ENCODE data around the gene TRAPPC2L. TPM values are rescaled to one million over a fixed set of nuclear protein-coding genes. Genes with fewer than 3 reads are reported as not detected.
"Not testable (repeated sequence)": the region's sequence is repeated elsewhere in the genome, so short reads cannot be mapped to it uniquely, and the experiment has no call there.

Gene TRAPPC2L
- polyA plus RNA-seq, 1 donor, result 73.7 TPM

DNA sequence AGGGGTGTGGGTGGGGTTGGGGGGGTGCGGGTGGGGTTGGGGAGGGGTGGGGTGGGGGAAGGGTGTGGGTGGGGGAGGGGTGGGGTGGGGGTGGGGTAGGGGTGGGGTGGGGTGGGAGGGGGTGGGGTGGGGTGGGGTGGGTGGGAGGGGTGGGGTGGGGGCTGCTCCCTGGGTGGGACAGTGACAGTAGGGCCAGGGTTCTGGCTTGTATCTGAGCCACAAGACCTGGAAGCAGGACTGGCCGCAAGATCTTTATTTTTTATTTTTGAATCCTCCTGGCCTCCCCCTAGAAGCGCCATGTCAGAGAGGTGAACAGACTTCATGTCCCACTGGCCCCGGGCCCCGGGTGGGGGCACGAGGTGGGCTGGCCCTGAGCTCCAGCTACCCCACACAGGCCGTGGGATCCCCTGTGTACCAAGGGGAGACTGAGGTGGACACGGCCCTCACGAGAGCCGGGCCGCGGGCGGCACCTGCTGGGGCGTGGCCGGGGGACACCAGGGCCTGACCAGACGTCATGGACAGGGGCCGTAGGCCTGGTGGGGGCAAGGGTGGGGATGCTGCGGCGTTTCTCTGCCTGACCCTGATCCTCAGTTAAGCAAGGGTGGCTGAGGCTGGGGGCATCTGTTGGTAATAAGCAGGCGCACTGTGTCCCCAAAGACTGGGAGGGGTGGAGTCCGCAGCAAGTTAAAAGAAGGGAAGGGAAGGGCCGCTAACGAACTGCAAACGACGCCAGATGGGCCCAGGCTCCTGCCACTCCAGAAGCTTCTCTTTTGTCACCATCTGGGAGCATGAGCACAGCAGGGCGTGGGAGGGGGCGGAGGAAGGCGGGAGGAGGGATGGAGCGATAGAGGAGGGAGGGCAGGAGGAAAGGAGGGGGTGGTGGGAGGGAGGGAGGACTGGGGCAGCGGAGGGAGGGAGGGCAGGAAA lies 31.8 kb downstream of the TRAPPC2L start:
- no peak for DNase-seq

DNA sequence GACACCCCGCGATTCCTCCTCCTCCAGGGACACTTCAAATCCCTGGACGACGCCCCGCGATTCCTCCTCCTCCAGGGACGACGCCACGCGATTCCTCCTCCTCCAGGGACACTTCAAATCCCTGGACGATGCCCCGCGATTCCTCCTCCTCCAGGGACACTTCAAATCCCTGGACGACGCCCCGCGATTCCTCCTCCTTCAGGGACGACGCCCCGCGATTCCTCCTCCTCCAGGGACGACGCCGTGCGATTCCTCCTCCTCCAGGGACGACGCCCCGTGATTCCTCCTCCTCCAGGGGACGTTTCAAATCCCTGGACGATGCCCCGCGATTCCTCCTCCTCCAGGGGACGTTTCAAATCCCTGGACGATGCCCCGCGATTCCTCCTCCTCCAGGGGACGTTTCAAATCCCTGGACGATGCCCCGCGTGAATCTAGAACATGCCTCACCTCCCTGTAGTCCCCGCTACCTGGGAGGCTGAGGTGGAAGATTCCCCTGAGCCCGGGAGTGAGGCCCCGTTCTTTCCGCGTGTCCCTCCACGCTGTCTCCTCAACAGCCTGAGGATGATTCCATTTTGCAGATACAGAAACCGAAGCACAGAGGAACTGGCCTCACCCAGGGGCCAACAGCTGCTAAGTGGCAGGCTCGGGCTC lies 32.9 kb downstream of the TRAPPC2L start:
- not testable (repeated sequence) for DNase-seq

DNA sequence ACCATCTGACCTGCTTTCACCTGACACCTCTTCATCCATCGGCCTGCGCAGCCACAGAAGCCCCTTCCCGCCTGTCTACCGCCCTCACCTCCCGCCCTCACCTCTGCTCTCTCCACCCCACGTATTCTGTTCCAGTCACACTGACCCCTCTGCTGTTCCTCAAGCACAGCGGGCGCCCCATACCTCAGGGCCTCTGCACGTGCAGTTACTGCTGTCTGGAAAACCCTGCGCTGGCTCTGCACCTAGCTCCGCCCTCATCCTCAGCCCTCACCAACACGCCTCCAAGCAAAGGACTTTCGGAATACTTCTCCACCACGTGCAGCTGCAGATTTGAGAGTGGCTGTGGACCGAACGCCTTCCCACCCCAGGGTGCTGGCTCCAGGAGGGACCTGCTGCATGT lies 34.2 kb downstream of the TRAPPC2L start:
- no peak for DNase-seq

DNA sequence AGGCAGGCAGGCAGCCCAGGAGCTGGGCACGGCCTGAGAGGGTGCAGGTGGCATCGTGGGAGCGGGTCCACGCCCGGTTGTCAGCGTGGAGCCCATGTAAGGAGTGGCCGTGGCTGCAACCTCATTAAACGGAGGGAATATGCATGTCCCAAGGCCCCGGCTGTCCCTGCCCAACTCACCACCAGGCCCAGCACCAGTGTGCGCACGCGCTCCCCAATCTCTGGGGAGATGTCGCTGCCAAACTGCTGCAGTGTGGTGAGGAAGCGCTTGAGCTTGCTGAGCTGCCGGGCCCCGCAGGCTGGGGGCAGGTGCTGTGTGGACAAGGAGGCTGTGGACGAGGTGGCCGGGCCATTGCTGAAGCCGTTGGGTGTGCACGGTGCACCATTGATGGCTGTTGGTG lies 35.1 kb downstream of the TRAPPC2L start:
- no peak for DNase-seq

DNA sequence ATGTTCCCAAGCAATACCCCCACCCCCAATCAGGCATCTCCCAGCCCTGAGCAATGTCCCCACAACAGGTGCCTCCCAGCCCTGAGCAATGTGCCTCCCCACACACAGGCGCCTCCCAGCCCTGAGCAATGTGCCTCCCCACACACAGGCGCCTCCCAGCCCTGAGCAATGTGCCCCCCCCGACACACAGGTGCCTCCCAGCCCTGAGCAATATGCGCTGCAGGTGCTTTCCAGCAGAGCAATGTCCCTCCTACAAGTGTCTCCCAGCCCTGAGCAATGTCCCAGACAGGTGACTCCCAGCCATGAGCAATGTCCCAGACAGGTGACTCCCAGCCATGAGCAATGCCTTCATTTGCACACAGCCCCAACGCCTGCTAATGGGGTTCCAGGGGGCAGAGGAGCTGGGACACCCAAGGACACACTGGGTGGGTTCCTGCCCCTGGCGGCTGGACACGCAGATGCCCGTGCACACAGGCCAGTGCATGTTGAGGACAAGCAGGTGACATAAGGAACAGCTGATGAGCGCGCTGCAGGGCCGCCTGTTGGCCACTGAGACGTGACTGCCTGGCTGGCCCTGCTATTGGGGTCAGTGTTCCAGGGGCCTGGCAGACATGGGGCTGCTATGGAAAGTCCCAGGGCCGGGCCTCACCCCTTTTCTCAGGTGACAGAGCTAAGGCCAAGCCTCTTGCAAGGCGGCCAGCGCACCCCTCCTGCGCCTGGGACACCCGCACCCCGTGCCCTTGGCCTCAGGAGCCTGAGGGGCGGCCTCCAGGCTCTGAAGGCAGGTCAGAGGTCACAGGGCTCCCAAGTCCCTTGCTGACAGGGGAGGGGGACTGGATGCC lies 36.4 kb downstream of the TRAPPC2L start:
- DNase-seq, result no peak

DNA sequence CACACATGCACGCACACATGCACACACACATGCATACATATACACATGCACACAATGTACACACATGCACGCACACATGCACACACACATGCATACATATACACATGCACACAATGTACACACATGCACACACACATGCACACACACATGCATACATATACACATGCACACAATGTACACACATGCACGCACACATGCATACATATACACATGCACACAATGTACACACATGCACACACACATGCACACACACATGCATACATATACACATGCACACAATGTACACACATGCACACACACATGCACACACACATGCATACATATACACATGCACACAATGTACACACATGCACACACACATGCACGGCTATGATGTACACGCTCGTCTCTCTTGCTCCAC lies 37.3 kb downstream of the TRAPPC2L start:
- DNase-seq, result not testable (repeated sequence)

DNA sequence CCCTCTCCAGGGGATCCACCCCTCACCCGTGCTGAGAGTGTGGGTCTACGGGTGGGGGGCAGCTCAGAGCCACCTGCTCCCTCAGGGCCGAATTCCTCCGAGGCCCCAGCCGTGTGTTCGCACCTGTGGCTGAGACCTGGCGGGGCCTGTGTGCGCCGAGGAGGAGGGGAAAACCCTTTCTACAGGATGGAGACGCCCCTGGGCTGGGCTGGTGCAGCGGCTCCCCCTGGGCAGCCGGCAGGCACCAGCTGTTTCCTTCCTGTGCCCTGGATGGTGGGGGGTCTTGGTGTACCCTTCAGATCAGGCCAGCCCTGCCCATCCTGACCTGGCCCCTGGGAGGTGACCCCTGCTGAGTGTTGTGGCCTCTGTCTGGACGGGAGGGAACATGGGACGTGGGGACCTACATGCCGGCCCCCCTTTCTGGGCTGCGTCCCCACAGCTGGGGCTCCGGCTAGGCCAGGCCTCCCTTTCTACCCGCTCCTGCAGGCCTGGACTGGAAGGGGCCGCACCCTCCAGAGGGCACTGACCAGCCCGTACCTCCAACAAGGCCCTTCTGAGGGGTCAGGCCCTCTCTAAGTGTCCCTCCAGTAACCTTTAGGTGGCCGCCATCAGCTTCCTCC lies 37.9 kb downstream of the TRAPPC2L start:
- no peak for DNase-seq

DNA sequence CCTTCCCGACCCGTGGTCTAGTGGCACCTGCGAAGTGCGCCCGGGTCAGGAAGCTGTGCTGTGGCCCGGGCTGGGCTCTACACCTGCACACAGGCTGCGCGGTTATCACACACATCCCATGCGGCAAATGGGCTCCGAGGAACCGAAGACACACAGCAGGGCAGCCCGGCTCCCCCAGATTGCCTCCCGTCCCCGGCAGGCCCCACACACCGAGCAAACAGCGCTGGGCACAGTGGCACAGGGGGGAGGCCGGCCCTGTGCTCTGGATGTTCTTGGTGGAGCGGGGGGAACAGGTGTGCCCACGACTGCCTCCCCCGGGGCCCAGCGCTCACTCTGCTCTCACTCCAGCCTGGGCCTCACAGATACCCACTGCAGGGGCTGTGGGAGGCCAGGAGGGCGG lies 38.4 kb downstream of the TRAPPC2L start:
- no peak for DNase-seq

DNA sequence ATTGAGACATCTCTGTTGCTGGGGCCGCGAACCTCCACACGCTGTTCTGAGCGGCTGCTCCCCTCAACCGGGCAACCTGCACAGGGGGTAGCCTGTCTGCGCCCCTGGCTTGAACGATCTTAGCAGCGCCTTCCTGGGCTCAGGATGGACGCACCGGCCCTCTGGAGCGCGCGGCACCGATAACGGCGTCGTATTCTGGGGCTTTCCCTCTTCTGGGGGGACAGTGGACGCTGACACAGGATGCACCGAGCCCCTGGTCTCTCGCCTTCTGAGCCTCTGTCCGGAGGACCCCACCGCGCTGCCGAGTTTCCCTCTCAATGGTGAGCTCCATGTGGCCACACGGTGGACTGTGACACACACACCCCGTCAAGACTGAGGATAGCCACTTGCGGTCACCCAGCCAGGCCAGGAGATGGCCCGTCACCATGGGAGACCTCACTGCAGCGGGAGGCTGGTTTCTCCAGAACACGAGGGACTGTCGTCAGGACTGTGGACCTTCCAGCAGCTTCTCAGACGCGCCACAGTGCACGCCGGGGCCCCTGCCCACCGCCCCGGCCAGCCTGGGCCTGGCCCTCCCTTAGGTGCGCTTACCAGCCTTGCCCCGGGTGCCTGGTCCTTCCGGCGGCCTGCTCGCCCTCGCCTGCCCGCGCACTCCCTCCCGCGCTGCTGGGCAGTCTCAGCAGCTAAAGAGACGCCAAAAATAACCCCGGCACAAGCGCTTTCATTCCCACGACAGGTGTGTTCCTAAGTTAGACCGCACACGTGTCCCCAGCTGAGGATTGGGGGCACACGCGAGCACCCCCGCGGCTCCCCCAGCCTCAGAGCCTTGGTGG lies 39.5 kb downstream of the TRAPPC2L start:
- DNase-seq, result no peak

DNA sequence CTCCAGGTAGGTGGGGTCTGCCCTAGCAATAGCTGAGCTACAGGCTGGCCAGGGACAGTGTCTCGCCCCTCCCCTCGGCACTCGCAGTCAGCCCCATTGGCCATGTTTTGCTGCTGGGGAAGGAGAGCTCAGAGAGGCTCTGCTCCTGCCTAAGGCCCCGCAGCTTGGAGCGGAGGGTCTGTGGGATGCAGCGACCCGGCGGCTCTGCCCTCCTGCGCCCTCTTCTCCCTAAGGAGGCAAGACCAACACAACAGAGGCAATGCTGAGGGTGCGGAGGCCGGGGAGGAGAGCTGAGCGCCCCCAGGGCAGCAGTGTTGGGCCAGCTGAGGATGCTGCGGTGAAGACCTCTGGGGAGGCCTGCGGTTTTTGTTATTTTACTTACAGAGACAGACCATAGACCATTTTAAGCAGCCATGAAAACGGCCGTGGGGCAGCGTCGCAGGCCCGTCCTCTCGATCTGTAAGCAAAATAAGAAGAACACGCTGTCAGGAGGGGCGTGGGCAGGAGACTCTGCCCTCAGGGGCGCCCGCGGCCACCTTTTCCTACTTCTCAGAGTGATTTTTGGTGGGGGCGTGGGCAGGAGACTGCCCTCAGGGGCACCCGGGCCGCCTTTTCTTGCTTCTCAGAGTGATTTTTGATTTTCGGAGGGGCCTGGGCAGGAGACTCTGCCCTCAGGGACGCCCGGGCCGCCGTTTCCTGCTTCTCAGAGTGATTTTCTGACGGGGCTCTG lies 40.9 kb downstream of the TRAPPC2L start:
- no peak for DNase-seq

DNA sequence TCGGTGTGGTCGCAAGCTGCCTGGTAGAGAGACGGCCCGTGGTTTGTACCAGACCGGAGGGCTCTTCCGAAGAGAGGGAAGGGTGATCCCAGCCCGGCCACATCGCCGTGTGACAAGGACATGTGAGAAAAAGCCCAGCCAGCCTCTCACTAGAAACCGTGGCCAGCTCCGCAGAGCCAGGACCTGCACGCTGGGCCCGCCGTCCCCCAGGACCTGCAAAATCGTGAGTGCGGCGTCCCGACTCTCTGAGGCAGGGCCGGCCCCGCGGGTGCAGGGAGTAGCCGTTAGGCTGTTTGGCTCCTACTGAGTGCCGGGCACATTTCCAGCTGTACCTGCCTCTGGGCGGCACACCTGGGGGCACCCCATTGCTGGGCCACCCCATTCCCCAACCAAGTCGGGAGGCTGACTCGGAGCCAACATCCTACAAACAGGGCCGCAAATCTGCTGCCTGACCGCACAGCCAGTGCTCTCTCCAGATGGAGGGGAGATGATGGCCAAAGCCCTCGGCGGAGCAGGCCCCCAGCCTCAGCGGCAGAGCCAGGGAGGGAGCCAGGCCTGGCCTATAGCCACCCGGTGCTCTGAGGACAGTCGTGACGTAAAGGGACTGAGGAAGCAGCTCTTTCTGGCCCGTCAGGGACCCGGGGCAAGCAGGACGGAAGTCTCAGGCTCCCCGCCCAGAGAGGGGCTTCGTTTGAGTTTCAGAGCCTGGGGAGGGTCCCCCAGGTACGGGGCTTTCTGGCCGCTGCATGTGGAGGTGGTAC lies 43.2 kb downstream of the TRAPPC2L start:
- DNase-seq, result no peak

DNA sequence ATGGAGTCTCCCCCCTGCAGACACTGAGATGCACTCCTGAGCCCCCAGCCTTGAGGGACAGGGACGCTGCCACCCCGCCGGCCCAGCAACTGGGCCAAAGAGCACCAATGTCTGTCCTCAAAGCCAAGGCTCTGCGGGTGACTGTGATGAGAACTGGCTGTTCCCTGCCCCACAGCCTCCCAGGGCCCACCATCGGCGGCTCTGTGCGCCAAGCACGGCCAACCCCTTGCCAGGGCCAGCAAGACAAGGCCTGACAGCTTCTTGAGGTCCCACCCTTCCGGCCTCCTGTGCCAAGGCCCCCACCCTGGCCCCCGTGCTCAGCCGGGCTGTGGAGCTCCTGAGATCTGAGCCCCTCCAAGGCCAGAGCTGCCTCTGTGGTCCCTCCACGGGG lies 43.7 kb downstream of the TRAPPC2L start:
- DNase-seq, result no peak

DNA sequence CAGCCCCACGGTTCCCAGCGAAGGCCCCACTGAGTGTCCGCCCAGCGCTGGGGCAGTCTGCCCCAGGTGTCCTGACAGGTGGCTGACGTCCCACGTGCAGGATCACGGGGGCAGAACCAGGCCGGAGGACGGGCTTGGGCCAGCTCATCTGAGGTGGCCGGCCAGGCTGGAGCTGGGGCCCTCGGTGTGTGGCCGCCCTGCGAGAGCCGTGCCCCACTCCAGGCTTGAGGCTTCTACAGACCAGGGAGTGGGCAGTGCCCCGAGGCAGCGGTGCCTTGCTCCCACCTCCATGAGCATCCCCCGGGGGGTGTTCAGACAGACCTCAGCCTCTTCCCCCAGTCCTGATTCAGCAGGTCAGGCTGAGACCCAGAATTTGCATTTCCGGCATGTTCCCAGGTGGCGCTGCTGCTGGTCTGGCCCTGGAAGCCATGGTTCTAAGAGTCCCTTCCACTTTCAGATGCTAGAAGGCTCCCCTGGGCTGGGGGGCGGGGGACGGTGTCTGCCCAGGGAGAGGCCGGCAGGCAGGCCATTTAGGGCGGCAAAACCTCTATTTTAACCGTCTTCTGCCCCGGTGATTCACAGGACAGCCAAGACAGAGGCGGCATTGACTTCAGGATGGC lies 44.9 kb downstream of the TRAPPC2L start:
- DNase-seq, result no peak

DNA sequence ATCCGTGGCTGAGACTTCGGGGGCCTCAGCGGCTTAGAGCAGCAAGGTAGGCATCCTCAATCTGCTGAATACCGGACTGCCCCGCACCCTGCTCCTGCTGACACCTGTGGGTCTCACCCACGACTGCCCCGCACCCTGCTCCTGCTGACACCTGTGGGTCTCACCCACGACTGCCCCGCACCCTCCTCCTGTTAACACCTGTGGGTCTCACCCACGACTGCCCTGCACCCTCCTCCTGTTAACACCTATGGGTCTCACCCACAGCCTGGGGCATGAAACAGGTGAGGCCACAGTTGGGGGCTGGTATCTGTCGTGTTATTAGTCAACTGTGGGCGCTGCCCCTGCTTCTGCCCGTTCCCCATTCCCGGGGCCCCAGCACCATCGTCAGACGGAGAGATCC lies 45.8 kb downstream of the TRAPPC2L start:
- no peak for DNase-seq

DNA sequence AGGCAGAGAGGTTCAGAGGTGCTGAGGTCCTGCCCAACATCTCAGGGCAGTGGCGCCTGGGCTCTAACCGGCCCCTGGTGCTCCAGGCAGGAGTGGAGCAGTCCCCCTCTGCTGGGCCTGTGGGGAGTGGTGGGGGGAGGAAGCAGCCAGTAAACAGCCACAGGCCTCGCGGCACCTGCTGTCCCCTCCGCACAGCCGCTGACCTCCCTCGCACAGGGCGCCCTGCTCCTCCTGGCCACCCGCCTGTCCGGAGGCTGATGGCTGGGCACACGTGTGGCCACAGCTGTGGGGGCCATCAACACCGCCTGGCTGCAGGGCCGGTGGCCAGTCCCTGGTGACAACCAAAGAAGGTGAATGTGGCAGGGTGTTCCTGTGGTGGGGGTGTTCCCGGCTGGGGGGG lies 46.3 kb downstream of the TRAPPC2L start:
- DNase-seq, result no peak

DNA sequence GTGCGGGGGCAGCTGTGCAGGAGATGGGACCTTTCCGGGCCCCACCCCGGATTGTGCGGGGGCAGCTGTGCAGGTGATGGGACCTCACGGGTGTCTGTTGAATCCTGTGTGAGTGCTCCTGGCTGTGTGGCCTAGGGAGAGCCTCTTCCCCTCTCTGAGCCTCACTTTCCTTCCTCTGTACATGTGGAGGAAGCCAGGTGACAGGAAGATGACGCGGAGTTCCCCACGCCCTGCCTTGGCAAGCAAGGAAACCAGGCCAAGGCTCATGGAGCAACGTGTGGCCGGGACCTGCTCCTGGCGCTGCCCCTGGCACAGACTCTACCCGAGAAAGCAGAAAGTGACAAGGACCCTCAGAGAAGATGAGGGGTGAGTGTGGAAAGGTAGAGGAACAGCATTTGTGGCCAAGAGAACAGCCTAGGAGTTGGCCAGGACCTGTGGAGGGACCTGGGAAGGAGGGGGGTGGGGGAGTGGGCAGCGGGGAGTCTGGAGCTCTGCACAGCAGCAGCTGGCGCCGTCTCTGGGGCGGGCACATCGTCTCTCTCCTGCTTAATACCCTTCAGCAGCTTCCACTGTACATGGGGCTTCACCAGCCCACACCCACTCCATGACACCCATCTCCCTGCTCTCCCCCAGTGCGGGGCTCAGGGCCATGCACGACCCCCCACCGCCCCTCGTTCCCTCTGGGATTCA lies 47.9 kb downstream of the TRAPPC2L start:
- DNase-seq, result no peak

DNA sequence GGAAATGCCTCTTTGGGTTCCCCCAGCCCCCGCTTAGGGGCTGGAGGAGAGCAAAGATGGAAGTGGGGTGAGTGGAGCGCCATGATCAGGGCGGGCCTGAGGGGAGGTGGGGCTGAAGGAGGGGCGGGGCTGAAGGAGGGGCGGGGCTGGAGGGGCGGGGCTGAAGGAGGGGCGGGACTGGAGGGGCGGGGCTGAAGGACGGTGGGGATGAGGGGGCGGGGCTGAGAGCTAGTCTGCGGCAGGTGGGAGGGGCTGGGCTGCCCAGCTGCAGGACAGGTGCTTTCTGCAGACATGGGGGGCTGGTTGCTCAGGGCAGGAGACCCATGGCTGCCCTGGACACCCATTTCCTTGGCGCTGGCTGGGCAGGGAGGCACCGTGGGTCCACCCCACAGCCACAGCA lies 48.6 kb downstream of the TRAPPC2L start:
- DNase-seq, result no peak

DNA sequence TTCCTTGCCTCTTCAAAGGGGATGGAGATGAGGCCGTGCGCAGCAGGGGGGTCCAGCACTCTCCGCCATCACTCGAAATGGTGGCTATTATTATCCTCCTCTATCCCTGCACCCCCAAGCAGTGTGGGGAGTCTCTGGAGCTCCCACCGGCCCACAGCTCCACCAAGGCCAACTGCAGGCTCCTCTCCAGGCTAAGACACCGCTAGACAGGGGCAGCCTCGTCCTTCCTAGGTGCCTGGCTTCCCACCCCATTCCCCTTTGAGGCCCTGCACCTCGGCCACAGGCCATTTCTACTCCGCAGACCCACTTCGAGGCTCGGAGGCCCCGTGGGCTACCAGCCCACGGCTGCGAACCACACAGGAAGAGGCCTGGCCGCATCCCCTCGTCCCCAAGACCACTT lies 49.1 kb downstream of the TRAPPC2L start:
- DNase-seq, result no peak
